Measurements from ENCODE around the gene TK2. TPM values are rescaled to one million over a fixed set of nuclear protein-coding genes. Genes with fewer than 3 reads are reported as not detected.

Gene TK2
- total RNA-seq, 8 experiments from 2014 or later = 7.1 to 38.4 (median 18.8) TPM

DNA sequence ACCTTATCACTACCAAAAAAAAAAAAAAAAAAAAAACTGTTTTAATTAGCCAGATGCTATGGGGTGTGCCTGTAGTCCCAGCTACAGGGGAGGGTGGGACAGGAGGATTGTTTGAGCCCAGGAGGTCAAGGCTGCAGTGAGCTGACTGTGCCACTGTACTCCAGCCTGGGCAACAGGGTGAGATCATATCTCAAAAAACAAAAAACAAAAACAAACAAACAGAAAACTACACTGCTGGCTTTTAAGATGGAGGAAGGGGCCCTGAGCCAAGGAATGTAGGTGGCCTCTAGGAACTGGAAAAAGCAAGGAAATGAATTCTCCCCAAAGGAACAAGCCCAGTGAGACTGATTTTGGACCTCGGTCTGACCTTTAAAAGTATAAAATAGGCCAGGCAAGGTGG, 61.4 kb downstream of the TK2 start:
- 67 to 100% (median 100%) methylated on average over 1 of the region's 1 CpG; no CpG with 5 or more reads in 5 of the 10 experiments for WGBS, 10 experiments
- H3K4me3 ChIP-seq = no peak overlapping the region
- H3K27ac ChIP-seq = no peak overlapping the region
- H3K4me1 ChIP-seq (replicated peaks in 1 of 2) = peaks cover 0 to 4% of the 10 kb centered on the region in 2 donors
- peak in 2 of 8 experiments; percentile 8 to 37 for ATAC-seq (replicated peaks in 6 of 8)
- in situ Hi-C loops (cut with MboI; ENCODE audit: low pct_unique_long_range_greater_than_20kb in 2 of 9, low sequenced_read_pairs in 9 of 9, unreplicated experiment in 9 of 9) = no loop called here

DNA sequence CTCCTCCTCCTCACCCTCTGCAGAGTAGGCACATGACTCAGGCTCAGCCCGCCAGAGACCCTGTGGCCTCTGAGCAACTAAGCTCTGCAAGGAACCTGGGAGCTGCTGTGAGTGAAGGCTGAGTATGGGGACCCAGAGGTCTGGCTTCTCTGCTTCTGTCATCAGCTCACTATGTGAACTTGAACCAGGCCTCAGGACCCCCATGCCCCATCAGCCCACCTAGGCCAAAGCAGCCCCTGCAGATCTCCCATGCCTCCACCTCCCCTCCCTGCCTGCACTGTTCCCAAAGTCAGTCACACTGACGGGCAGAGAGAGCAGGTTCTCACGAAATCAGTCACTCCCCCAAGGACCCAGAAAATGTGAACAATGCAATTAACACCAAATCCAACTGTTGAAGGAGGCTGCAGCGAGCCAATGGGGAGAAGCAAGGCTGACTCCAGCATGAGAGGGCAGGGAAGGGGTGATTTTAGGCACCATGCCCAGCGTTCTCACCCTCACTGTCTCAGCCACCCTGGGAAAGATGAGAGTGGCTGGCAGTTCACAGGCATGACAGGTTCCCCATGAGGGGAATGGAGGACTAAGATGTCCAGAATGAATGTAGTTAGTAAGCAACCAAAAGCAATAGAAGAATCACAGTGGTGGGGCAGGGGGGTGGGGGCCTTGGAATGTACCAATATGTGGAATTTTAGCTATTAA, 62.2 kb downstream of the TK2 start:
- Histone ChIP-seq H3K27ac (no peak overlapping the region), H3K4me3 (no peak overlapping the region), H3K4me1 (replicated peaks in 1 of 2) (peaks cover 0 to 4% of the 10 kb centered on the region in 2 donors)
- WGBS, 10 experiments = 34 to 69% (median 55%) methylated on average over 1 to 2 of the region's 5 CpGs; no CpG with 5 or more reads in 6 of the 10 experiments
- ATAC-seq (replicated peaks in 6 of 8) = no peak
- in situ Hi-C loops (cut with MboI; ENCODE audit: low pct_unique_long_range_greater_than_20kb in 2 of 9, low sequenced_read_pairs in 9 of 9, unreplicated experiment in 9 of 9) = no loop called here

GRCh38 chr16:66486773-66487579, 62.9 kb downstream of the TK2 start:
- in situ Hi-C loops (cut with MboI; ENCODE audit: low pct_unique_long_range_greater_than_20kb in 2 of 9, low sequenced_read_pairs in 9 of 9, unreplicated experiment in 9 of 9) = no loop called here
- ATAC-seq (replicated peaks in 6 of 8) = peak in 7 of 8 experiments; percentile 10 to 87 (median 70)
- no peak overlapping the region for H3K27ac ChIP-seq
- WGBS, 10 experiments = 0 to 100% (median 81%) methylated on average over 1 to 3 of the region's 3 CpGs; no CpG with 5 or more reads in 5 of the 10 experiments
- H3K4me1 ChIP-seq (replicated peaks in 1 of 2) = peaks cover 0 to 4% of the 10 kb centered on the region in 2 donors
- no peak overlapping the region for H3K4me3 ChIP-seq

DNA sequence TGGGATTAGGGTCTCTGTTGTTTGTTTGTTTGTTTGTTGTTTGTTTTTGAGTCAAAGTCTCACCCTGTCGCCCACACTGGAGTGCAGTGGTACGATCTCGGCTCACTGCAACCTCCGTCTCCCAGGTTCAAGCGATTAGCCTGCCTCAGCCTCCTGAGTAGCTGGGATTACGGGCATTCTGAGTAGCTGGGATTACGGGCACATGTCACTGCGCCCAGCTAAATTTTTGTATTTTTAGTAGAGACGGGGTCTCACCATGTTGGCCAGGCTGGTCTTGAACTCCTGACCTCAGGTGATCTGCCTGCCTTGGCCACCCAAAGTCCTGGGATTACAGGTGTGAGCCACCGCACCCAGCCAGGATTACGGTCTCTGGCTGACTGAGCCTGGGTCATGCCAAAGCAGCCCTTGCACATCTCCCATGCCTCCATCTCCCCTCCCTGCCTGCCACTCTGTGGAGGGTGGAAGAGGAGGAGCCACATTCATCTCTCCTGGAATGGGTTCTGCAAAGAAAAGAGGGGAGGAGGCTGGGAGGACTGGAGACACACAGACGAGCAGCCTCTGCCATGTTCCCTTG, 63.6 kb downstream of the TK2 start:
- Histone ChIP-seq H3K4me1 (replicated peaks in 1 of 2) (peaks cover 0 to 4% of the 10 kb centered on the region in 2 donors), H3K27ac (no peak overlapping the region), H3K4me3 (no peak overlapping the region)
- WGBS, 10 experiments = 87 to 100% (median 98%) methylated on average over 2 to 7 of the region's 12 CpGs; no CpG with 5 or more reads in 2 of the 10 experiments
- in situ Hi-C loops (cut with MboI; ENCODE audit: low pct_unique_long_range_greater_than_20kb in 2 of 9, low sequenced_read_pairs in 9 of 9, unreplicated experiment in 9 of 9) = no loop called here
- no peak for ATAC-seq (replicated peaks in 6 of 8)

- ATAC-seq (replicated peaks in 6 of 8) = no peak
- Histone ChIP-seq H3K27ac (no peak overlapping the region), H3K4me1 (replicated peaks in 1 of 2) (peaks cover 0 to 4% of the 10 kb centered on the region in 2 donors), H3K4me3 (no peak overlapping the region)
- WGBS, 10 experiments = 90 to 100% (median 90%) methylated on average over 1 to 3 of the region's 6 CpGs; no CpG with 5 or more reads in 7 of the 10 experiments
- in situ Hi-C loops (cut with MboI; ENCODE audit: low pct_unique_long_range_greater_than_20kb in 2 of 9, low sequenced_read_pairs in 9 of 9, unreplicated experiment in 9 of 9) = no loop called here
Observed at GRCh38 chr16:66485376-66485775, 64.5 kb downstream of the TK2 start.

- in situ Hi-C loops (cut with MboI; ENCODE audit: low pct_unique_long_range_greater_than_20kb in 2 of 9, low sequenced_read_pairs in 9 of 9, unreplicated experiment in 9 of 9) = no loop called here
- WGBS, 10 experiments = 17 to 93% (median 84%) methylated on average over 1 to 8 of the region's 15 CpGs
- ATAC-seq (replicated peaks in 6 of 8) = no peak
- Histone ChIP-seq H3K4me1 (replicated peaks in 1 of 2) (peaks cover 0 to 4% of the 10 kb centered on the region in 2 donors), H3K4me3 (no peak overlapping the region), H3K27ac (no peak overlapping the region)
Observed at GRCh38 chr16:66484453-66485213, 65.3 kb downstream of the TK2 start.

GRCh38 chr16:66483689-66484452, 66.1 kb downstream of the TK2 start:
- in situ Hi-C loops (cut with MboI; ENCODE audit: low pct_unique_long_range_greater_than_20kb in 2 of 9, low sequenced_read_pairs in 9 of 9, unreplicated experiment in 9 of 9) = no loop called here
- ATAC-seq (replicated peaks in 6 of 8) = peak; percentile 18 to 88 (median 78)

GRCh38 chr16:66481943-66482390, 68.0 kb downstream of the TK2 start:
- no peak for ATAC-seq (replicated peaks in 6 of 8)
- in situ Hi-C loops (cut with MboI; ENCODE audit: low pct_unique_long_range_greater_than_20kb in 2 of 9, low sequenced_read_pairs in 9 of 9, unreplicated experiment in 9 of 9) = no loop called here
- Histone ChIP-seq H3K4me1 (replicated peaks in 1 of 2) (peaks cover 0 to 4% of the 10 kb centered on the region in 2 donors), H3K27ac (no peak overlapping the region), H3K4me3 (no peak overlapping the region)
- WGBS, 10 experiments = 40 to 100% (median 65%) methylated on average over 1 to 5 of the region's 7 CpGs; no CpG with 5 or more reads in 4 of the 10 experiments

More at GRCh38 chr16:66483689-66484452, 66.1 kb downstream of the TK2 start:
- Histone ChIP-seq H3K4me3 (no peak overlapping the region), H3K27ac (no peak overlapping the region), H3K4me1 (replicated peaks in 1 of 2) (peaks cover 0 to 4% of the 10 kb centered on the region in 2 donors)
- WGBS, 10 experiments = 13 to 67% (median 30%) methylated on average over 1 to 10 of the region's 14 CpGs; no CpG with 5 or more reads in 2 of the 10 experiments

DNA sequence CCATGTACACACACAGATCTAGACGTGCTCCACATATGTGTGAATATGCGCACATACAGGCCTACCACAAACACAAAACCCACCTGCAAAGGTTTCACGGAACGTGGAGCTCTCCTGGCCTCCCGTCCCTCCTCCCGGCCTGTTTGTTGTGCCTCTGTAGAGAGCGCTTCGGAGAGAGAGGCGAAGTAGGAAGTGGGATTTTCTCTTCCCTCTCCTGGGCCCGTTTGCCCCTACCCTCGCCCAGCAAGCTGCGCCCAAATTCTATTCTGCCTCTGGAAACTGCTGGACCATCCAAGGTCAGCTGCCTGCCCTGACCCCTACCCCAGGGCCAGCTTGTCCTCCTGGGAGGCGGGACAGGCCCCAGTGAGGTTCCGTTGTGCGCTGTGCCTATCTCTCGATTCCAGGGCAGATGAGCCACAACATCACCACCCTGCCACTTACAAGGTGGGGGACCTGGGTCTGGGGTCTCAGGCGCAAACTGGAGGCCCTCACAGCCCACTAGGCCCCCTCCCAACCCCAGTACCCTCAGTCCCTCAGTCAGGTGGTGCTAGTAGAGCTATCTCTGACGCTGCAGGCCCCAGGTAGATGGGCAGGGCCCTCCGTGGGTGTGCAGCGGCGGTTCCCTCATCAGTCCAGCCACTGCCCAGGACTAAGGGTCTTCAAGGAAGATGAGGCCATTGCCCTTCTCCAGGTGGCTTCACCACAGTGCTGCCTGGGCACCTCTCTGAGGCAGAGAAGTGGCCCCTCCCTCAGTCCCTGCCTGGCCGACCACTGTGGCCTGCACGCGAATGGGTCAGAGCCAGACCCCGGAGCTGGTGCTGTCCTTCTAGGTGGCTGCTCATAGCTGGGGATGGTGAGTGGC, 68.6 kb downstream of the TK2 start:
- in situ Hi-C loops (cut with MboI; ENCODE audit: low pct_unique_long_range_greater_than_20kb in 2 of 9, low sequenced_read_pairs in 9 of 9, unreplicated experiment in 9 of 9) = no loop called here
- no peak overlapping the region for H3K4me3 ChIP-seq
- no peaks in the 10 kb centered on the region for H3K4me1 ChIP-seq (replicated peaks in 1 of 2)
- H3K27ac ChIP-seq = no peak overlapping the region
- WGBS, 10 experiments = 70 to 92% (median 86%) methylated on average over 2 to 5 of the region's 25 CpGs; no CpG with 5 or more reads in 7 of the 10 experiments
- ATAC-seq (replicated peaks in 6 of 8) = no peak

DNA sequence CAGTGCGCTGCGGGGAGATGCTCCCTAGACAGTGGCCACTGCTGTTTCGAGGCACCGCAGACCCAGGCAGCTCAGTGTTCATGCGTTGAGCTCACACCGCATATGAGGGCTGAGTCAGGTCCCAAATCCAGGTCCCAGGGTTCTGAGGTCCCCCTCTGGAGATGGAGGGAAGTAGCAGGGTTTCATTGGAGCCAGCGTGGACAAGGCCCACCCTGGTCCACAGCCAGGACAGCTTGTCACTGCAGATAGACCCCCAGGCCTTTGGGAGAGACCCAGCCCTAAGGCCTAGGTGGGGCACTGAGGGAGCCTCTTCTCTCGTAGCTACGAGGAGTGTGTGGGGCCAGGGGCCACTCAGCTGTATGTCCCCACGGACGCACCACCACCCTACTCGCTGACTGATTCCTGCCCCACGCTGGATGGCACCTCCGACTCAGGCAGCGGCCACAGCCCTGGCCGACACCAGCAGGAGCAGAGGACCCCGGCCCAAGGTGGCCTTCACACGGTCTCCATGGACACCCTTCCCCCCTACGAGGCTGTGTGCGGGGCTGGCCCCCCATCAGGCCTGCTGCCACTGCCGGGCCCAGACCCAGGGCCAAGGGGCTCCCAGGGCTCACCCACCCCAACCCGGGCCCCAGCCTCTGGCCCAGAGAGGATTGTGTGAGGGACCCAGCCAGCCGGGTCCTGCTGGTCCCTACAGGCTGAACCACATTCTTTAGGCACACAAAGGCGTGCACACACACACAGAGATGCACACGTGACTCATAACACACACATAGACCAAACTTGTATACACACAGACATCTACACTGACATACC, 69.4 kb downstream of the TK2 start:
- H3K4me3 ChIP-seq = no peak overlapping the region
- H3K4me1 ChIP-seq (replicated peaks in 1 of 2) = no peaks in the 10 kb centered on the region
- WGBS, 10 experiments = 60 to 93% (median 80%) methylated on average over 2 to 3 of the region's 25 CpGs; no CpG with 5 or more reads in 7 of the 10 experiments
- ATAC-seq (replicated peaks in 6 of 8) = no peak
- in situ Hi-C loops (cut with MboI; ENCODE audit: low pct_unique_long_range_greater_than_20kb in 2 of 9, low sequenced_read_pairs in 9 of 9, unreplicated experiment in 9 of 9) = no loop called here
- no peak overlapping the region for H3K27ac ChIP-seq
